H9 (cell line): ENCODE data around the gene HCAR1. TPM values are rescaled to one million over a fixed set of nuclear protein-coding genes. Genes with fewer than 3 reads are reported as not detected.

Experiments
- DNase-seq: peaks from one replicate; pipeline ENCODE4 v3.0.0-alpha.2; 2017
- H2AFZ ChIP-seq: one replicate; pipeline ENCODE4 v1.6.1; 2013; ENCODE audit warnings: mild to moderate bottlenecking, low read length, control low read depth, moderate library complexity
- H2AK5ac ChIP-seq: 2 replicates; pipeline ENCODE4 v1.6.1; 2013; ENCODE audit warnings: low read length, control low read depth, mixed read lengths; ENCODE audit not compliant: insufficient read length
- H2BK120ac ChIP-seq: one replicate; pipeline ENCODE4 v1.6.1; 2013; ENCODE audit warnings: low read depth, mild to moderate bottlenecking, low read length, control low read depth, inconsistent platforms; ENCODE audit not compliant: poor library complexity, severe bottlenecking
- H2BK12ac ChIP-seq: 2 replicates; pipeline ENCODE4 v1.6.1; 2013; ENCODE audit warnings: low read length, control low read depth, mixed read lengths, low read depth; ENCODE audit not compliant: insufficient read length
- H2BK15ac ChIP-seq: 2 replicates; pipeline ENCODE4 v1.6.1; 2013; ENCODE audit warnings: low read depth, low read length, control low read depth
- H2BK20ac ChIP-seq: one replicate; pipeline ENCODE4 v1.6.1; 2013; ENCODE audit warnings: low read depth, mild to moderate bottlenecking, low read length, control low read depth, inconsistent platforms; ENCODE audit not compliant: poor library complexity, severe bottlenecking
- H2BK5ac ChIP-seq: 2 replicates; pipeline ENCODE4 v1.6.1; 2013; ENCODE audit warnings: low read length, control low read depth, mixed read lengths; ENCODE audit not compliant: insufficient read length
- H3K14ac ChIP-seq: 2 replicates; pipeline ENCODE4 v1.6.1; 2013; ENCODE audit warnings: low read length, control low read depth; ENCODE audit not compliant: insufficient read depth
- H3K18ac ChIP-seq: 2 replicates; pipeline ENCODE4 v1.6.1; 2013; ENCODE audit warnings: low read depth, mild to moderate bottlenecking, mixed read lengths, low read length, control low read depth; ENCODE audit not compliant: insufficient read length
- H3K23ac ChIP-seq: 2 replicates; pipeline ENCODE4 v1.6.1; 2013; ENCODE audit warnings: low read length, control low read depth, mixed read lengths, low read depth; ENCODE audit not compliant: insufficient read length
- H3K23me2 ChIP-seq: 2 replicates; pipeline ENCODE4 v1.6.1; 2013; ENCODE audit warnings: low read depth, mild to moderate bottlenecking, mixed read lengths, low read length, control low read depth; ENCODE audit not compliant: insufficient read length, poor library complexity, severe bottlenecking
- H3K27ac ChIP-seq: 2 replicates; pipeline ENCODE4 v1.5.1; 2013; ENCODE audit warnings: low read length, control low read depth, mixed read lengths, low read depth; ENCODE audit not compliant: insufficient read length
- H3K27me3 ChIP-seq: 2 replicates; pipeline ENCODE4 v1.6.1; 2013; ENCODE audit warnings: low read length, control low read depth, inconsistent platforms; ENCODE audit not compliant: insufficient read depth
- H3K4ac ChIP-seq: 2 replicates; pipeline ENCODE4 v1.6.1; 2013; ENCODE audit warnings: low read depth, mild to moderate bottlenecking, control low read depth, inconsistent platforms, low read length, moderate library complexity
- H3K4me1 ChIP-seq: 2 replicates; pipeline ENCODE4 v1.6.1; 2013; ENCODE audit warnings: low read length, control low read depth, inconsistent platforms; ENCODE audit not compliant: insufficient read depth
- H3K4me2 ChIP-seq: 2 replicates; pipeline ENCODE4 v1.6.1; 2013; ENCODE audit warnings: low read length, control low read depth, mixed read lengths; ENCODE audit not compliant: insufficient read length, insufficient read depth
- H3K56ac ChIP-seq: 2 replicates; pipeline ENCODE4 v1.6.1; 2013; ENCODE audit warnings: low read depth, mild to moderate bottlenecking, mixed read lengths, low read length, control low read depth; ENCODE audit not compliant: insufficient read length
- H3K79me1 ChIP-seq: 2 replicates; pipeline ENCODE4 v1.6.1; 2013; ENCODE audit warnings: low read depth, mild to moderate bottlenecking, moderate library complexity, low read length, control low read depth, inconsistent platforms; ENCODE audit not compliant: insufficient read depth, poor library complexity, severe bottlenecking
- H3K79me2 ChIP-seq: 2 replicates; pipeline ENCODE4 v1.6.1; 2013; ENCODE audit warnings: low read length, control low read depth, inconsistent platforms; ENCODE audit not compliant: insufficient read depth
- H3K9ac ChIP-seq: 2 replicates; pipeline ENCODE4 v1.6.1; 2013; ENCODE audit warnings: low read length, control low read depth, mixed read lengths; ENCODE audit not compliant: insufficient read length; ENCODE audit errors: extremely low read depth
- H3K9me3 ChIP-seq: one replicate; pipeline ENCODE4 v1.6.1; 2013; ENCODE audit warnings: low read depth, low read length, inconsistent platforms; ENCODE audit not compliant: control insufficient read depth
- H3T11ph ChIP-seq: one replicate; pipeline ENCODE4 v1.6.1; 2013; ENCODE audit warnings: mild to moderate bottlenecking, low read length, control low read depth, inconsistent platforms
- H4K20me1 ChIP-seq: one replicate; pipeline ENCODE4 v1.6.1; 2013; ENCODE audit not compliant: control insufficient read depth, insufficient read length, insufficient read depth
- H4K5ac ChIP-seq: 2 replicates; pipeline ENCODE4 v1.6.1; 2013; ENCODE audit warnings: low read depth, mild to moderate bottlenecking, mixed read lengths, low read length, control low read depth; ENCODE audit not compliant: insufficient read length
- H4K8ac ChIP-seq: replicated peaks from 2 replicates; pipeline ENCODE4 v1.6.1; 2013; ENCODE audit warnings: low read length, control low read depth, mixed read lengths, low read depth; ENCODE audit not compliant: insufficient read length
- H4K91ac ChIP-seq: 2 replicates; pipeline ENCODE4 v1.6.1; 2013; ENCODE audit warnings: low read depth, mild to moderate bottlenecking, moderate library complexity, mixed read lengths, low read length, control low read depth; ENCODE audit not compliant: insufficient read length
- H3K27ac Mint-ChIP-seq, 3 experiments: 2 replicates in 2 of 3; 3 replicates in 1 of 3; pipeline ENCODE4 v1.8.0; 2020 to 2021; ENCODE audit warnings: mixed read lengths in 3 of 3, mild to moderate bottlenecking in 1 of 3, moderate library complexity in 1 of 3
- H3K27me3 Mint-ChIP-seq: 2 replicates; pipeline ENCODE4 v1.8.0; 2021; ENCODE audit warnings: low read depth, mild to moderate bottlenecking, moderate library complexity, mixed read lengths
- H3K36me3 Mint-ChIP-seq, 3 experiments: 2 replicates in 2 of 3; 3 replicates in 1 of 3; pipeline ENCODE4 v1.8.0; 2020 to 2021; ENCODE audit warnings: low read depth in 3 of 3, mixed read lengths in 3 of 3; ENCODE audit not compliant: insufficient read depth in 1 of 3
- H3K4me1 Mint-ChIP-seq, 2 experiments: 2 replicates each; pipeline ENCODE4 v1.8.0; 2020; ENCODE audit warnings: mixed read lengths in 2 of 2
- H3K4me3 Mint-ChIP-seq, 2 experiments: 2 replicates in 1 of 2; 3 replicates in 1 of 2; pipeline ENCODE4 v1.8.0; 2020 to 2021; ENCODE audit warnings: mild to moderate bottlenecking in 2 of 2, mixed read lengths in 2 of 2, moderate library complexity in 1 of 2
- H3K9me3 Mint-ChIP-seq, 2 experiments: 2 replicates in 1 of 2; 3 replicates in 1 of 2; pipeline ENCODE4 v1.8.0; 2020; ENCODE audit warnings: mild to moderate bottlenecking in 2 of 2, mixed read lengths in 2 of 2, moderate library complexity in 1 of 2
- CTCF ChIP-seq: fragments of 200-600 bp; sonication (generic); conservative IDR thresholded peaks from 3 replicates; pipeline ENCODE4 v1.8.0; 2021; ENCODE audit warnings: antibody characterized with exemption, mild to moderate bottlenecking
- WGBS: extraction: QIAGEN DNeasy Blood & Tissue Kit; methylation state at CpG from one replicate; pipeline ENCODE4 v1.1.7; 2013; ENCODE audit warnings: missing lambda C conversion rate, low lambda C conversion rate, mixed read lengths; ENCODE audit not compliant: insufficient read length; ENCODE audit errors: extremely low coverage; 5-methylcytosine and 5-hydroxymethylcytosine counted together
- total RNA-seq: library from RNA; stranded (reverse); gene quantifications from 2 replicates; pipeline ENCODE4 v1.2.1, GENCODE V29; 2021

The HCAR1 gene
- total RNA-seq, 1 experiment from 2014 or later: 0.07 TPM

GRCh38 chr12:122738571-122738970, 7.9 kb upstream of the HCAR1 start:
- no peak overlapping the region for H3K4me2 ChIP-seq
- no peak overlapping the region for H3K18ac ChIP-seq
- H2BK120ac ChIP-seq: no peak overlapping the region
- peaks cover 0 to 4% (median 2%) of the 10 kb centered on the region in 3 experiments; a peak in 3 of 7 replicates for H3K36me3 Mint-ChIP-seq
- H3K27ac Mint-ChIP-seq: no peak overlapping the region
- no peak overlapping the region for H3K14ac ChIP-seq
- no peak overlapping the region for H4K91ac ChIP-seq
- no peak overlapping the region for H2AK5ac ChIP-seq
- no peak overlapping the region for H2BK15ac ChIP-seq
- H3K27me3 Mint-ChIP-seq: no peaks in the 10 kb centered on the region; the same call in 1 of the 2 replicates
- no peaks in the 10 kb centered on the region for H3K79me2 ChIP-seq
- no peak overlapping the region for H2BK5ac ChIP-seq
- no peak overlapping the region for H3K23ac ChIP-seq
- DNase-seq: no peak
- no peaks in the 10 kb centered on the region for H4K20me1 ChIP-seq
- no peaks in the 10 kb centered on the region for H3K4me1 ChIP-seq
- no peak overlapping the region for H3K9ac ChIP-seq
- no peaks in the 10 kb centered on the region for H3K23me2 ChIP-seq
- no peak overlapping the region for H3K27ac ChIP-seq
- no peak overlapping the region for H3K4ac ChIP-seq
- no peak overlapping the region for H2AFZ ChIP-seq
- no peak overlapping the region for H3T11ph ChIP-seq
- TF ChIP-seq CTCF: no peak
- H3K4me1 Mint-ChIP-seq: peaks cover 3% of the 10 kb centered on the region in 2 experiments; a peak in 3 of 4 replicates
- no CpG with 5 or more reads among the region's 7 CpGs for WGBS
- H4K8ac ChIP-seq: no peak overlapping the region
- H3K4me3 Mint-ChIP-seq: no peak overlapping the region
- H3K9me3 Mint-ChIP-seq: peaks cover 3 to 4% of the 10 kb centered on the region in 2 experiments; a peak in 4 of 5 replicates
- H3K56ac ChIP-seq: no peak overlapping the region
- H2BK12ac ChIP-seq: no peak overlapping the region
- no peaks in the 10 kb centered on the region for H3K27me3 ChIP-seq
- H3K79me1 ChIP-seq: no peaks in the 10 kb centered on the region
- no peak overlapping the region for H4K5ac ChIP-seq
- no peak overlapping the region for H2BK20ac ChIP-seq
- no peaks in the 10 kb centered on the region for H3K9me3 ChIP-seq
